Measurements from ENCODE around the gene STX7. TPM values are rescaled to one million over a fixed set of nuclear protein-coding genes. Genes with fewer than 3 reads are reported as not detected.

Gene STX7
- total and polyA plus RNA-seq, 7 donors: 12.6 to 38.1 (median 26.2) TPM

GRCh38 chr6:132495604-132496079 lies 17.3 kb downstream of the STX7 start:
- DNase-seq (no peak), ATAC-seq (no peak)
- Histone ChIP-seq H3K36me3 (ENCODE audit: insufficient read depth in 1 of 2, low read depth in 1 of 2) (peaks cover 8 to 34% of the 10 kb centered on the region in 2 donors), H3K4me1 (peaks cover 11% of the 10 kb centered on the region), H3K4me3 (no peak overlapping the region), H3K9me3 (no peaks in the 10 kb centered on the region), H3K27ac (no peak overlapping the region), H3K27me3 (ENCODE audit: insufficient read depth in 3 of 3, low read length in 2 of 3) (no peaks in the 10 kb centered on the region)
- WGBS, 3 donors: 53 to 75% (median 55%) methylated on average over 2 of the region's 2 CpGs
- intact Hi-C loops (cut with DNase I): no loop called here
- no peak for TF ChIP-seq CTCF (IDR thresholded peaks at IDR 0.05)

DNA sequence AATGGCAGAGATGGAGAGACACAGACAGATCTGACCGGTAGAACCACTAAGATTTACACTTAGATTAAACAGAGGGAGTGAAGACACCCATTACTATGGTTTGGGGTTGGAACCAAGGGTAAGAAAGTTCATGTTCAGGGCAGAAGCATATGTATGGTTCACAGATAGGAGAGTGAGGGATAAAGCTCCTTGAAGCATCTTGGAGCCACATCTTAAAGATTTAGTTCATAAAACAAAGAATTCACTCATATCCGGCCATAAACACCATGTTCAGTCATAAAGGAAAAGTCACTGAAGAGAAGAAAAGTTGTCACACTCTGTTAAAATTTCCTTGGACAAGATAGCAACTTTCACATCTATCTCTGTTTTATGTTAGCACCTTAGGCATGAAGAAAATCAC lies 18.0 kb downstream of the STX7 start:
- ATAC-seq: no peak
- peaks cover 17% of the 10 kb centered on the region for H3K4me1 ChIP-seq
- H3K4me3 ChIP-seq: no peak overlapping the region
- H3K27ac ChIP-seq: no peak overlapping the region
- intact Hi-C loops (cut with DNase I): no loop called here
- H3K36me3 ChIP-seq (ENCODE audit: insufficient read depth in 1 of 2, low read depth in 1 of 2): peaks cover 8 to 27% of the 10 kb centered on the region in 2 donors
- WGBS, 3 donors: 83 to 96% (median 93%) methylated on average over 2 of the region's 2 CpGs
- no peak for TF ChIP-seq CTCF (IDR thresholded peaks at IDR 0.05)
- H3K9me3 ChIP-seq: no peaks in the 10 kb centered on the region
- no peaks in the 10 kb centered on the region for H3K27me3 ChIP-seq (ENCODE audit: insufficient read depth in 3 of 3, low read length in 2 of 3)
- DNase-seq: no peak

DNA sequence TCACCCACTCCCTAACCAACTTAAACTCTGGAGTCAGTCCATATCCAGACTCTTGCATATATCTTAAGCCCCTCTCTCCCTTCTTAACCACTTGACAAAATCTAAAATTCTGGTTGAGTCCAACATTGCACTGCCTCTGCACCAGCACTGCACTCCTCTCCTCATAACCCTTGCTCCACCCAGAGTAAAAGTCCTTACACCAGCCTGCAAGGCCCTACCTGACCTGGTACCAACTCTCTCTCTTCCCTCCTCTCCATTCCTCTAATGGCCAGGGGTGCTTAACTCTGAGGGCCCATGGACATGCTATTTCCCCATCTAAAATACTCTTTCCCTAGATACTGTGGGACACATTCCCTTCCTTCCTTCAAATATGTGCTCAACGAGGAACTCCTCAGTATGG lies 21.0 kb downstream of the STX7 start:
- Histone ChIP-seq H3K9me3 (no peaks in the 10 kb centered on the region), H3K4me3 (no peak overlapping the region), H3K36me3 (ENCODE audit: insufficient read depth in 1 of 2, low read depth in 1 of 2) (peaks cover 0 to under 1% of the 10 kb centered on the region in 2 donors), H3K27me3 (ENCODE audit: insufficient read depth in 3 of 3, low read length in 2 of 3) (no peaks in the 10 kb centered on the region), H3K4me1 (peaks cover 23% of the 10 kb centered on the region), H3K27ac (no peak overlapping the region)
- intact Hi-C loops (cut with DNase I): no loop called here
- 78 to 84% (median 83%) methylated on average over 1 of the region's 1 CpG for WGBS, 3 donors
- no peak for TF ChIP-seq CTCF (IDR thresholded peaks at IDR 0.05)
- DNase-seq (no peak), ATAC-seq (no peak)

GRCh38 chr6:132491303-132491702 lies 21.6 kb downstream of the STX7 start:
- peak in 1 of 2 donors; percentile 33 for DNase-seq
- no peak overlapping the region for H3K4me3 ChIP-seq
- peaks cover 23% of the 10 kb centered on the region for H3K4me1 ChIP-seq
- H3K36me3 ChIP-seq (ENCODE audit: insufficient read depth in 1 of 2, low read depth in 1 of 2): no peaks in the 10 kb centered on the region
- H3K27me3 ChIP-seq (ENCODE audit: insufficient read depth in 3 of 3, low read length in 2 of 3): no peaks in the 10 kb centered on the region
- no peak for TF ChIP-seq CTCF (IDR thresholded peaks at IDR 0.05)
- intact Hi-C loops (cut with DNase I): no loop called here
- H3K9me3 ChIP-seq: no peaks in the 10 kb centered on the region
- 77 to 85% (median 78%) methylated on average over 5 of the region's 5 CpGs for WGBS, 3 donors
- ATAC-seq: peak in 1 of 4 donors; percentile 33
- H3K27ac ChIP-seq: no peak overlapping the region

Data from psoas muscle (tissue), 8 donors.